ENCODE measurements around the gene DEPP1. TPM values are rescaled to one million over a fixed set of nuclear protein-coding genes. Genes with fewer than 3 reads are reported as not detected.

The DEPP1 gene
- total and polyA plus RNA-seq, 2 of the 4 experiments (the other 2 are of a cell fraction) = 13.6 to 30.0 TPM

DNA sequence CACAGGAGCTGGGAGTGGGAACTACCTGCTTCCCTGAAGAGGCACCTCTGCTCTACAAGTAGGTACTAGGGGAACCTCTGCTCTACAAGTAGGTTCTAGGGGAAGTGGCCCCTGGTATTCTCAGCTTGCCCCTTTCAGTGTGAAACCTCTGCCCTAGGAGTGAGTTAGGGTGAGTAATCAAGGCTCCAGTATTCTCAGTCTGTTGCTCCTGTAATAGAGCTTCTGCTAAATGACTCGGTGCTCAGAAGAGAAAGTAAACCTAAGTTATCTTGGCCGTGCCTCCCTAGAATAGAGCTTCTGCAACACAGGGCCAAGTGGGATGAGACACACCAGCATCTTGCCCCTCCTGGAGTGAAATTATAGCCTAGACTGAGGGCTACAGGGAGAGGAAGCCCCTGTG lies 32.4 kb downstream of the DEPP1 start (continued):
- TF ChIP-seq, protein P1, sequence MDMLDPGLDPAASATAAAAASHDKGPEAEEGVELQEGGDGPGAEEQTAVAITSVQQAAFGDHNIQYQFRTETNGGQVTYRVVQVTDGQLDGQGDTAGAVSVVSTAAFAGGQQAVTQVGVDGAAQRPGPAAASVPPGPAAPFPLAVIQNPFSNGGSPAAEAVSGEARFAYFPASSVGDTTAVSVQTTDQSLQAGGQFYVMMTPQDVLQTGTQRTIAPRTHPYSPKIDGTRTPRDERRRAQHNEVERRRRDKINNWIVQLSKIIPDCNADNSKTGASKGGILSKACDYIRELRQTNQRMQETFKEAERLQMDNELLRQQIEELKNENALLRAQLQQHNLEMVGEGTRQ (IDR thresholded peaks at IDR 0.05; ENCODE audit: low read depth, low read length) = no peak

DNA sequence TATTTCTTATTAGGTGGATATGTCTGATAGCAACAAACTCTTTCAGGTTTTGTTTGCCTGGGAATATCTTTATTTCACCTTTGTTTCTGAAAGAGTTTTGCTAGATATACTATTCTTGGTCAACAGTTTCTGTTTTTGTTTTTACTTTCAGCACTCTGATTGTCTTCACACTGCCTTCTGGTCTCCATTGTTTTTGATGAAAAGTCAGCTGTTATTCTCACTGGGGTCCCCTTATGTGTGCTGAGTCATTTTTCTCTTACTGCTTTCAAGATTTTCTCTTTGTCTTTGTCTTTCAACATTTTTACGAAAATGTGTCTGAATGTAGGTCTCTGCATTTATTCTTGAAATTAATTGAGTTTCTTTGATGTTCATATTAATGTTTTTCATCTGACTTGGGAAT lies 34.3 kb downstream of the DEPP1 start:
- TF ChIP-seq NFE2L2 (IDR thresholded peaks at IDR 0.05; ENCODE audit: low read depth, low read length) (no peak), FOS (IDR thresholded peaks at IDR 0.05; ENCODE audit: low read depth, low read length) (no peak), RAD21 (IDR thresholded peaks at IDR 0.05; ENCODE audit: low read length) (no peak), SMC3 (IDR thresholded peaks at IDR 0.05; ENCODE audit: low read depth, low read length) (no peak), POLR2A (IDR thresholded peaks at IDR 0.05; ENCODE audit: low read depth, low read length) (no peak), MAZ (IDR thresholded peaks at IDR 0.05; ENCODE audit: borderline replicate concordance, low read depth, low read length) (no peak), RCOR1 (IDR thresholded peaks at IDR 0.05; ENCODE audit: insufficient replicate concordance, low read length) (no peak), MAFK (IDR thresholded peaks at IDR 0.05; ENCODE audit: low read depth, low read length) (no peak), CHD1 (IDR thresholded peaks at IDR 0.05; ENCODE audit: low read depth, low read length) (no peak), BHLHE40 (IDR thresholded peaks at IDR 0.05; ENCODE audit: low read depth, low read length) (no peak)
- TF ChIP-seq, protein P2, sequence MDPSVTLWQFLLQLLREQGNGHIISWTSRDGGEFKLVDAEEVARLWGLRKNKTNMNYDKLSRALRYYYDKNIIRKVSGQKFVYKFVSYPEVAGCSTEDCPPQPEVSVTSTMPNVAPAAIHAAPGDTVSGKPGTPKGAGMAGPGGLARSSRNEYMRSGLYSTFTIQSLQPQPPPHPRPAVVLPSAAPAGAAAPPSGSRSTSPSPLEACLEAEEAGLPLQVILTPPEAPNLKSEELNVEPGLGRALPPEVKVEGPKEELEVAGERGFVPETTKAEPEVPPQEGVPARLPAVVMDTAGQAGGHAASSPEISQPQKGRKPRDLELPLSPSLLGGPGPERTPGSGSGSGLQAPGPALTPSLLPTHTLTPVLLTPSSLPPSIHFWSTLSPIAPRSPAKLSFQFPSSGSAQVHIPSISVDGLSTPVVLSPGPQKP (IDR thresholded peaks at IDR 0.05; ENCODE audit: borderline replicate concordance, low read depth, low read length) = no peak
- TF ChIP-seq, protein P1 (IDR thresholded peaks at IDR 0.05; ENCODE audit: low read depth, low read length) = no peak
- no TSS peak for BruUV-seq (replicated peaks)
- ChIA-PET POLR2A (ENCODE audit: unreplicated experiment) (no interaction called here), CTCF (interaction anchor here (1.5 kb wide), 1 partner anchor 11 kb away, joined by 4 read pairs; no protein-coding TSS in a partner anchor)
- Histone ChIP-seq H3K27ac (ENCODE audit: insufficient read depth, low read length) (no peak overlapping the region), H3K4me2 (ENCODE audit: low read depth, low read length) (no peak overlapping the region), H2BK5ac (ENCODE audit: low read depth, low read length, poor library complexity, severe bottlenecking) (no peak overlapping the region), H4K20me1 (ENCODE audit: insufficient read depth, low read length) (no peaks in the 10 kb centered on the region), H3K9me1 (ENCODE audit: insufficient read depth, low read length) (no peaks in the 10 kb centered on the region), H2AFZ (replicated peaks; ENCODE audit: low read length, poor library complexity) (no peak overlapping the region), H3K79me1 (ENCODE audit: low read depth in 1 of 2, low read length in 2 of 2) (no peaks in the 10 kb centered on the region), H3K4me1 (ENCODE audit: control insufficient read depth, insufficient read depth, low read length) (no peaks in the 10 kb centered on the region), H3K36me3 (ENCODE audit: control insufficient read depth, insufficient read depth, low read length) (no peaks in the 10 kb centered on the region), H2BK15ac (ENCODE audit: low read depth, low read length) (no peak overlapping the region), H3K18ac (ENCODE audit: low read depth, low read length) (no peak overlapping the region), H2BK20ac (ENCODE audit: low read depth, low read length) (no peak overlapping the region), H3K9ac (ENCODE audit: low read depth, low read length) (no peak overlapping the region), H4K8ac (ENCODE audit: low read depth in 2 of 2, low read length in 2 of 2) (no peak overlapping the region), H3K56ac (ENCODE audit: extremely low read depth, insufficient read depth, low read length) (no peak overlapping the region), H3K14ac (replicated peaks; ENCODE audit: low read depth, low read length) (no peak overlapping the region), H3K9me3 (ENCODE audit: control insufficient read depth, insufficient read depth, low read length) (peaks cover 2% of the 10 kb centered on the region; the same call in 1 of the 2 replicates), H2AK9ac (replicated peaks; ENCODE audit: low read depth, low read length, poor library complexity) (no peak overlapping the region), H3K4ac (ENCODE audit: low read depth, low read length) (no peak overlapping the region), H3K23ac (ENCODE audit: low read depth, low read length) (no peak overlapping the region), H4K5ac (ENCODE audit: low read depth, low read length) (no peak overlapping the region), H3K27me3 (ENCODE audit: control insufficient read depth, insufficient read depth, low read length) (no peaks in the 10 kb centered on the region), H4K91ac (ENCODE audit: insufficient read depth, low read depth, low read length) (no peak overlapping the region), H3K4me3 (ENCODE audit: insufficient read depth, low read depth, low read length) (no peak overlapping the region), H2AK5ac (ENCODE audit: low read depth, low read length) (no peak overlapping the region), H2BK120ac (ENCODE audit: low read depth, low read length) (no peak overlapping the region)
- no CpG with 5 or more reads among the region's 1 CpG for WGBS, 2 experiments (ENCODE audit: extremely low coverage in 2 of 2, insufficient read length in 1 of 2)
- intact Hi-C loops (cut with micrococcal nuclease) = no loop called here
- dilution Hi-C loops (cut with HindIII; ENCODE audit: low sequenced_read_pairs, unreplicated experiment) = no loop called here
- ATAC-seq (ENCODE audit: low read depth) (no peak), DNase-seq (no peak)
- in situ Hi-C loops (cut with MboI; ENCODE audit: low sequenced_read_pairs) = no loop called here

All from IMR-90 (cell line).